Measurements from ENCODE around the gene MADCAM1. TPM values are rescaled to one million over a fixed set of nuclear protein-coding genes. Genes with fewer than 3 reads are reported as not detected.

The MADCAM1 gene
- total and polyA plus RNA-seq, 9 donors, result 0.11 to 0.90 (median 0.42) TPM; not detected in 2

GRCh38 chr19:452829-453228 is 43.5 kb upstream of the MADCAM1 start:
- 91 to 94% (median 93%) methylated on average over 16 of the region's 16 CpGs for WGBS, 3 donors
- Histone ChIP-seq H3K9me3 (no peaks in the 10 kb centered on the region), H3K27ac (no peak overlapping the region), H3K4me1 (ENCODE audit: insufficient read depth) (no peaks in the 10 kb centered on the region), H3K27me3 (no peaks in the 10 kb centered on the region), H3K36me3 (no peaks in the 10 kb centered on the region), H3K4me3 (no peak overlapping the region)
- TF ChIP-seq CTCF (IDR thresholded peaks at IDR 0.05) (no peak), EP300 (IDR thresholded peaks at IDR 0.05) (no peak), POLR2A (IDR thresholded peaks at IDR 0.05) (no peak)
- DNase-seq, result no peak
- intact Hi-C loops (cut with DNase I), result no loop called here

- 93 to 96% (median 94%) methylated on average over 21 to 22 of the region's 22 CpGs for WGBS, 3 donors
These were observed 42.7 kb upstream of the MADCAM1 start for GRCh38 chr19:453606-454005.

GRCh38 chr19:455031-455705 is 41.1 kb upstream of the MADCAM1 start:
- Histone ChIP-seq H3K4me1 (ENCODE audit: insufficient read depth) (no peaks in the 10 kb centered on the region), H3K36me3 (no peaks in the 10 kb centered on the region), H3K27me3 (no peaks in the 10 kb centered on the region), H3K4me3 (no peak overlapping the region), H3K27ac (no peak overlapping the region), H3K9me3 (no peaks in the 10 kb centered on the region)
- intact Hi-C loops (cut with DNase I), result no loop called here
- TF ChIP-seq CTCF (IDR thresholded peaks at IDR 0.05) (no peak), POLR2A (IDR thresholded peaks at IDR 0.05) (no peak), EP300 (IDR thresholded peaks at IDR 0.05) (no peak)
- WGBS, 3 donors, result 94% methylated on average over 39 of the region's 39 CpGs
- DNase-seq, result no peak

More at GRCh38 chr19:453606-454005, 42.7 kb upstream of the MADCAM1 start:
- no peak for DNase-seq
- TF ChIP-seq POLR2A (IDR thresholded peaks at IDR 0.05), result no peak
- no peak for TF ChIP-seq EP300 (IDR thresholded peaks at IDR 0.05)
- no peak for TF ChIP-seq CTCF (IDR thresholded peaks at IDR 0.05)
- H3K4me3 ChIP-seq, result no peak overlapping the region
- H3K36me3 ChIP-seq, result no peaks in the 10 kb centered on the region
- H3K4me1 ChIP-seq (ENCODE audit: insufficient read depth), result no peaks in the 10 kb centered on the region
- H3K9me3 ChIP-seq, result no peaks in the 10 kb centered on the region
- H3K27ac ChIP-seq, result no peak overlapping the region
- intact Hi-C loops (cut with DNase I), result no loop called here
- no peaks in the 10 kb centered on the region for H3K27me3 ChIP-seq

- H3K4me3 ChIP-seq, result no peak overlapping the region
- no peak for DNase-seq
- H3K4me1 ChIP-seq (ENCODE audit: insufficient read depth), result no peaks in the 10 kb centered on the region
- no peaks in the 10 kb centered on the region for H3K9me3 ChIP-seq
- no peak overlapping the region for H3K27ac ChIP-seq
- TF ChIP-seq CTCF (IDR thresholded peaks at IDR 0.05) (no peak), POLR2A (IDR thresholded peaks at IDR 0.05) (no peak), EP300 (IDR thresholded peaks at IDR 0.05) (no peak)
- H3K36me3 ChIP-seq, result no peaks in the 10 kb centered on the region
- intact Hi-C loops (cut with DNase I), result no loop called here
- no peaks in the 10 kb centered on the region for H3K27me3 ChIP-seq
- 88 to 90% (median 89%) methylated on average over 31 of the region's 31 CpGs for WGBS, 3 donors
These were observed 40.3 kb upstream of the MADCAM1 start for GRCh38 chr19:455851-456546.

Data from ovary (tissue), 9 donors.